ENCODE measurements around the gene DMRTA2.

Gene DMRTA2

DNA sequence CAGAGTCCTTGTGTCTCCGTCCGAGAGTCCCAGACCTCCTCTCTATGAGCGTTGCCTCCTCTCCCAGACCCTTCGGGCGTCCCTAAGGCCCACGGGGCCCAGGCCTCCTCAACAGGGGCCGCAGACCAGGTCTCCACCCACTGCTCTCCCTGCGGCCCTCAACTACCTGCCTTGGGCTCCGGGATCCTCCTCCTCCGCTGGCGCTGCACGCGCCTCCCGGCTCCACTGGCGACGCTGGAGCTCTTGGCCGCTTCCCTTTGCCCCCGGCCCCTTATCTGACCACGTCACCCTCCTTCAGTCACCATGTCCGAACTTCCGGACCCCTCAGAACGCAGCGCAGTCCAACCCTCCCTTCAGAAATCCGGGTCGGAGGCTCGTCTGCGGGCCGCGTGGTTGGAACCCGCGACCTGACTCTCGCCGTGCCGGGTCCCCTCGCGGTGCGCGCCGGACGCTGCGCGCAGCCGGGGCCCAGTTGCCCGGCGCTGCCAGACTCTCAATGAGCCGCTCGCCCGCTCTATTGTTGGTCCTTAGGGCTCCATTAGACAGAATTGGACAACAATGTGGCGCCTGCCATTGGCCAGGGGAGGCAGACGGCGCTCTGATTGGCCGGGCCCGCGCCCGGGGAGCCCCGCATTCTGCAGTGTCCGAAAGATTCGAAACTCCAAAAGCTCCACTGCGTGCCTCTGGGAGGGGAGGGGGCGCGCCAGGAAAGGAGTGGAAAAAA is at the start of gene DMRTA2:
TSS of gene DMRTA2 (minus strand) at position 498 of the 724 bp plus-strand sequence. CDS start 1,907 bp downstream, outside the sequence.
- DNase-seq (ENCODE audit: low spot score) = peak; percentile 49

- DNase-seq (ENCODE audit: low spot score) = no peak
Observed at GRCh38 chr1:50471967-50472366, 48.7 kb upstream of the DMRTA2 start.

DNA sequence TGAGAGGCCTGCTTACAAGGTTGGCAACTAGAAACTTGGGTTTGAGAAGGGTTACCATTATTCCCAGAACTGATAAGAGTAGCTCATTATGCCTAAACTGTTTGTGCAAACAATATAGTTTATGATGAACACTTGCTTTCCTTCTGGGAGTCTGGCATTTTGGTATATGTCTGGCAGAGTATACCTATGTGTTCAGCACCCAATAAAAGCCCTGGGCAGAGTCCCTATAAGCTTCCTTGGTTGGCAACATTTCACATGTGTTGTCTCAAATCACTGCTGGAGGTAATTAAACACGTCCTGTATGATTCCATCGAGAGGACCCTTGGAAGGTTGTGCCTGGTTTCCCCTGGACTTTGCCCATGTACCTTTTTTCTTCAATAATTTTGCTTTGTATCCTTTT is 39.7 kb upstream of the DMRTA2 start:
- no peak for DNase-seq (ENCODE audit: low spot score)

- no peak for DNase-seq (ENCODE audit: low spot score)
Observed at GRCh38 chr1:50458507-50458906, 35.3 kb upstream of the DMRTA2 start.

GRCh38 chr1:50454911-50455310 is 31.7 kb upstream of the DMRTA2 start:
- DNase-seq (ENCODE audit: low spot score) = no peak

- DNase-seq (ENCODE audit: low spot score) = no peak
Observed at GRCh38 chr1:50453266-50453665, 30.0 kb upstream of the DMRTA2 start.

- DNase-seq (ENCODE audit: low spot score) = no peak
Observed at GRCh38 chr1:50452700-50453099, 29.5 kb upstream of the DMRTA2 start.

DNA sequence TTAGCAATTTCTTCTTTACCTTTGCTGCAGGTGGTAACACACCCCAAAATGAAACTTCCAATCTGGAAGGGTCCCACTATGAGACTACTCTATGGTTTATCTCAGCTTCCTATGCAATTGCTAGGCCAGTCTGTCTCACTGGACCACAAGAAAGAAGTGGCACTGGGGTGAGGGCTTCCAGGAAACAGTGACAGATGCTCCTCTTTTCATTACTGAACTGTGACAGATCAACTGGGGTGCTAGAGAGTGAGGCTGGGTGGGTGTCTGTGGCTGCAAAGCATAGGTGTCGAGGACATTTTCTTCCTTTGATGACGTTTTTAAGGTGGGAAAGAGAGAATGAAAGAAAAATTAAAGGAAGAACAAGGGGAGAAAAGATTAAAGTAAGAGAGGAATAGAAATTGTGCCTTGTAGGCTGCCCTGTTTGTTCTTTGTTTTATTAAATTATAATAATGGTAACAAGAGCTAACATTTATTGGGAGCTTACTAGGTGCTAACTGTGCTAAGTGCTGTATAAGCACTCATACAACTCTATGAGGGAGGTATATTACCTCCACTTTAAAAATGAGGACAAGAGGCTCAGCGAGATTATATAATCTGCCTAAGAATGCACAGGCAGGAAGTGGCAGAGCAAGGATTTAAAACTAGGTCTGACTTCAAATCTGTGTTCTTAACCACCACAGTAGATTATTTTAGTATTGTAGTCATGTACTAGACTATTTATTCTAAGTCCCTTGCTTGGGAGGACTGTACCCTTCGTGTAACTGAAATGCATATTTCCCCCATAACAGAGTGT is 27.8 kb upstream of the DMRTA2 start:
- no peak for DNase-seq (ENCODE audit: low spot score)

DNA sequence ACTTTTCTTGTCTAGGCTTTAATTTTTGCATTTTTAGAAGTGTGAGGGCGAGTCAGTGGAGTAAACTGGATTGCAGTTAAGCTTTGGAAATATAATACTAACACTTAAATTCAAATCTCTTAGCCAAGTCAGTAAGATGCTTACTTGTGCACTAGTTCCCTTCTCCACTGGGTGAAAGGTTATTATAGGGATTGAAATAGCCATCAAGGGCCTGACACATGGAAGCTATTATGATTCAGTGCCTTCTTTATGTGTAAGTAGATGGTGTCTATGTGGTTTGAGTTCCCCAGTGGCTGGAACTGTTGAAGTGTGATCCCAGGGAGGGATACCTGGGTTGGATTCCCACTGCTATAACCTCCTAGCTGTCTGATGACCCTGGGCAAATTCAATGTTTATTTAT is 24.7 kb upstream of the DMRTA2 start:
- no peak for DNase-seq (ENCODE audit: low spot score)

DNA sequence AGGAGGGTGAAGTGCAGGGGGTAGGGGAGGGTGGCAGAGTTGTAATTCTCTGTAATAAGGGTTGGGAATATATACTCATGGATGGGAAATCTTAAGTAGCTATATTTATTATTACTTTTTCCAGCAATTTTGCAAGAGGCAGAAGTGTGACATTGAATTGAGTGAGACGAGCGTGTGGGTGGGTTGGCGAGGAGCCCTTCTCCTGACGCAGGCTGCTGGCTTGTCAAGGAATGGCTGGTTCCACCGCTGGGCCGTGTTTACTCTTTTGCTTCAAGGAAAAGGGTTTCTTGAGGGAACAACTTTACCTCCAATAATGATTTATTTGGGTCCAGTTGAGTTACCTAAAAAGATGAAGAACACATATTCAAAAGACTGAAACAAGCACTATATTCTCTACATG is 17.9 kb upstream of the DMRTA2 start:
- DNase-seq (ENCODE audit: low spot score) = no peak

DNA sequence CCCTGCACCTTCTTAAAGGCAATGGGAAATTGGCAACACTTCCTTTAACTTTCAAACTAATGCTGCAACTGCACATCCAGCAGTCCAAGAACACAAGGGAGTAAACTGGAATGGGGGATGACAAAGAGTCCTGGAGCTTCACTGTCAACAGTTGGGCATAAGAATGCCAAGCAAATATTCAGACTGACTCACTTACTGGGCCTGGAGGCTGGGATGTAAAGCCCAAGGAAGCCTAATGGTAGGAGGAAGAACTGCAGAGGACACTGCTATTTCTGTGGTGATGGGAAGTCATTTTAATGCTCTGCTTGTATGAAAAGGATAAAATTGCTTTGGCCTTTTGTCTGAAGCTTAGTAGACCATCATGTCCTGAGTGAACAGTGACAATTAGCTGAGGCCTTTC is 15.7 kb upstream of the DMRTA2 start:
- no peak for DNase-seq (ENCODE audit: low spot score)

DNA sequence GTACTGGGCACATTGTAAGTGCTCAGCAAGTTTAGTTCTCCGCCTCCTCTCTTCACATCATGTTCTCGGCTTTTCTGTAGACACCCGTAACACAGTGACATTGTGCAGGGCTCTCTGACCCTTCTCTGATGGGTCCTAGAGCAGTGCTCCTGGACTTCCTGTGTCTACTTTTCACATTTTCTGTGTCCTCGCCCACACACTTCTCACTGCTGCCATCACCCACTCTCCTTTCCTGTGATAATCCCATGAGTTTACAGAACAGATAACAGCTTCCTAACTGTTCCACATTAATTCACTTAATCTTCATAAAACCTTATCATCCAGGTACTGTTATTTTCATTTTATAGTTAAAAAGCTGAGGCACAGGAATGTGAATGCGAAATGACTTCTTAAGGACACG is 13.2 kb upstream of the DMRTA2 start:
- DNase-seq (ENCODE audit: low spot score) = no peak

DNA sequence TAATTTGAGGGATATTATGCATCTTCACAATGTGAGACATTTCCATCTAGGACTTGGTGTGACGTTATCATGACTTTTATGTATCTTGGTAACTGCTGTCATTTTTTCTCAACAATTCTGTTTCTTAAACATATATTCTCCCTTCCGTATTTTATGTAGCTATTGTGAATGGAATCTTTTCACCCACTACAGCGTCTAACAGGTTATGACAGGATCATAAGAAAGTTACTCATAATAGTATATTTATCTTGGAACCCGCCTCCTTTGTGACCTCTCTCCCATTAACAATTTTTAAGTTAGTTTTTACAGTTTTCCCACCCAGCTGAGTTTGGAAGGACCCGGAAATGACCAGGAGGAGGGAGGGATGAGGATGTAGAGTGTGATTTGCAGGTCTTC is 6.8 kb upstream of the DMRTA2 start:
- no peak for DNase-seq (ENCODE audit: low spot score)

DNA sequence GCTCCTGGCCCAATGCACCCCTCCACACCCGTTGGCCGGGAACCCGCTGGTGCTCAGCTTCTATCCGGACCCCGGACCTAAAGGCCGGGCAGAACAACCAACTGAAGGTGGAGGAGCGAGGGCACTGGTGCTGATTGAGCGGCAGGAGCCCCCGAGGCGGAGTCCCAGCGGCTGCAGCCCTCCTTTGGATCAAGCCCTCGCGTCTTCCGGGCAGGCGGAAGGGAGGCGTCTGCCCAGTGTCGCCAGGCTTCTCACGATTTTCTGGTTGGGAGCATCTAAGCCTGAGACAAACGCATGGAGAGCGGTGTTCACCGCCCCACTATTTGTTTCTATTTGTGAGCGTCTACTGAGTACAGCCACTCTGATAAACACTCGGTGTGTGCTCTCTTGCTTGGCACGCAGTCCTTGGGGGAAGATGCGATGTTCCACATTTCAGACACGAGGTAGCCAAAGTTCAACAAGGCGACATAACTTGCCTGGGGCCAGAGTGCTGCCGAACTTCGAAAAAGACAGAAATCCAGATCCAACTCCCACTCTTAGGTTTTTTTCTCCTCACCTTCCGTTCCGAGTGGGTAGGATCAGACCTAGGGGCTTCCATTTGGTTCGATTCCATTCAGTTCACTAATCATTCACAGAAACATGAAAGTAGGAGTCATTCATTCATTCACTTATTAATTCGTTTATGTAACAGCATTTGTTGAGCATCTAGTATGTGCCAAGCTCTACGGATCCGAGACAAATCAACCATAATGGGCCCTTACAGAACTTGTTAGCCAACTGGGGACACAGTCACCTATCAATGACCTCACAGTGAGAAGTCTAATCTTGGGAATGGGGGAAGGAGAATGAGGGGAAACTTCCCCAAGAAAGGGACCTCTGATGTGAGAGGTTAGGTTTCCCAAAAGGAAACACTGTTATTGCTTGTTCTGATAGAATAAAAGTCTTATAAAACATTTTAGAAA is 4.9 kb upstream of the DMRTA2 start:
- DNase-seq (ENCODE audit: low spot score) = no peak

DNA sequence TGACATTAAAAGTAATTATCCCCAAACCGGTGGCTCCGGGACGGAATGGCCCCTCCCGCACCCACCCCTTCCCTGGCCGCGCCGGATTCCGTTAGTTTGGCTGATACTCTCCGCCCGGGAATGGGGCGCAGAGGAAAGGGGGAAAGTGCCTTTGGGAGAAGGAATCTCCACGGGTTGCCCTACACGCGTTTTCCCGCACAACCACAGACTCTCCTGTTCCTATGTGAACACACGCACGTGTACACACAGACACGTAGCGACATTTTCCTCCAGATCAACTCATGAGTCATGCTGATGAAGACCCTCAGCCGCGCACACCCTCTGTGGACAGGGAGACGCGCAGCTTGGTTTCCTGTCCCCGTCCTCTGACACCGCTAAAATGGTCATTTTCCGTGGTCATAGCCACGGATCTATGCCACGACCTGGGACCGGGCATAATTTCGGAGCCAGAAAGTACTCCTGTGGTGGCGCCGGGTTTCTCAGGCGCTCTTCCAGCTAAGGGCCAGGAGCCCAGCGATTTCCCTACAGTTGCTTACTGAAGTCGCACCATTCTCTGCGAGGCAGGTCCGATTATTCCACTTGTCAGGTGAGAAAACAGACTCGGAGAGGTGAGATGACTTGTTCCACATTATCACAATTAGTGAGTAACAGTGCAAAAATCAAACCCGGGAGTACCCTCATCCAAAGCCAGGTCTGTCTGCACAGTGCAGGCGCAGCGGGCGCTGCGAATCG is 4.0 kb upstream of the DMRTA2 start:
- no peak for DNase-seq (ENCODE audit: low spot score)

DNA sequence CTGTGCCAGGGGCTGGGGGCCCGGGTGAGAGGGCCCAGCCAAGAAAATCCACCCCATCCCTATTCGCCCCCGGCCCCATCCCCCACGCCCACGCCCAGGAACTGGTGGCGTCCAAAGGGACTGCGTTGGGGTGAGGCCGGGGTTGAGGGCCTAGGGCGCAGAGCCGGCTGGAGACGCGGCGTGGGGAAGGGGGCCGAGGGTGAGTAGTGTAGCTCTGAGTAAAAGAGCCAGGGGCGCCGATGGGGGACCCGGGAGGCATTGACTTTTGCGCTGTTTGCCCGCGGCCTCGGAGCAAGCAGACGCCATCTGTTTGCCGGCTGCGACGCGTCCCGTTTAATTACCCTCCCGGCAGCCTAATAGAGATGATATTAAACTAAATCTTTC is 3.5 kb upstream of the DMRTA2 start:
- DNase-seq (ENCODE audit: low spot score) = no peak

- DNase-seq (ENCODE audit: low spot score) = no peak
Observed at GRCh38 chr1:50426108-50426700, 3.0 kb upstream of the DMRTA2 start.

DNA sequence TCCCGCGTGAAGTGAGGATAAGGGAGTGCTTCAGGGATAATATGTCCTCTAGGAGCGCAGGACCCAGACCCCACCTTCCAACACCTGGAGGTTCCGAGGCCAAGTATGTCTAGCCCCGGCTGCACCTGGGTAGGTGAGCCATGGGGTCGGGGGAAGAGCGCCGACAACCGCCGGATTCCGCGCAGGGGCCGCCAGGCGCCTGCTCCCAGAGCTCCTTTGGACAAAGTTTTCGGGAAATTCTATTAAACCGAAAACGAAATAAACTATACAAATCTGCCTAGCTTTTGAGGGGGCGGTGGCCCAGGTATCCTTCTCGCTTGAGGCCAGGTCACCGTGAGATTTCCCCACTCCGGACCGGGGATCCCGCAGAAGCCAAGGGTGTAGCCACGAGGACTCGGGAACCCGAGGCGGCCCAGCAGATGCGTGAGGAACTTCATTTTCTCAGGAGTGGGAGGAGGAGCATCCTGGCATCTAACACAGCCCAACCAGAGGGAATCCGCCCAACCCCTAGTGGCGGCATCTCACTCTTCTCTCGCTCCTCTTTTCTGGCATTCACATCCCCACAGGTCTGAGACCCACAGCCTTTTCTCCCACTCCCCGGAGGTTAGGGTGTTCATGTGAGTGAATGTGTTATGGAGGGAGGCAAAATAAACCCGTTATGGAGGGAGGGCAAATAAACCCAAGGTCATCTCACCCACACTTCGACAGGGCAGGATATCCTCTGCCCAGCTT is 2.3 kb upstream of the DMRTA2 start:
- DNase-seq (ENCODE audit: low spot score) = no peak

GRCh38 chr1:50424884-50425375 is 1.7 kb upstream of the DMRTA2 start:
- DNase-seq (ENCODE audit: low spot score) = no peak

All from Ammon's horn (tissue), 1 donor.